Lower leg skin (tissue), 4 donors: Measurements from ENCODE around the gene NRG3. TPM values are rescaled to one million over a fixed set of nuclear protein-coding genes. Genes with fewer than 3 reads are reported as not detected.
"Not testable (repeated sequence)": the region's sequence is repeated elsewhere in the genome, so short reads cannot be mapped to it uniquely, and the experiment has no call there.

ENCODE experiments used
- DNase-seq, 2 donors: peaks; one replicate each; pipeline ENCODE4 v3.0.0-alpha.2; 2019; ENCODE audit warnings: low spot score in 2 of 2
- H3K4me3 ChIP-seq: fragments of 200-600 bp; sonication (generic); 2 replicates; pipeline ENCODE4 v1.5.1; 2017; ENCODE audit warnings: mild to moderate bottlenecking, low read depth; ENCODE audit not compliant: poor library complexity, severe bottlenecking
- CTCF ChIP-seq, 3 donors: fragments of 450-650 bp; IDR thresholded peaks; one replicate each; pipeline ENCODE4 v1.5.1; 2016; ENCODE audit warnings: antibody characterized with exemption in 3 of 3, mild to moderate bottlenecking in 3 of 3, moderate library complexity in 2 of 3
- POLR2A ChIP-seq, 2 donors: fragments of 450-650 bp; IDR thresholded peaks; one replicate each; pipeline ENCODE4 v1.6.1; 2016 to 2017; ENCODE audit warnings: antibody characterized with exemption in 2 of 2, mild to moderate bottlenecking in 1 of 2, moderate library complexity in 1 of 2
- WGBS, 2 donors: methylation state at CpG; one replicate each; pipeline ENCODE4 v1.1.5; 2018; 5-methylcytosine and 5-hydroxymethylcytosine counted together
- intact Hi-C: fragments of 100-400 bp; cut with DNase I; formaldehyde crosslinking; loops from one replicate; pipeline ENCODE4 v1.15.0; 2023; ENCODE audit warnings: low total_unique reads
- total RNA-seq, 4 donors: library from RNA; depleted of rRNA; stranded (reverse); fragments of >200 nt; gene quantifications; one replicate each; pipeline ENCODE4 v1.1.0, GENCODE V29; 2016

Gene NRG3
- total RNA-seq, 4 donors from 2014 or later = 0.15 to 2.5 (median 0.50) TPM

GRCh38 chr10:82942286-82943099, 1067.5 kb downstream of the NRG3 start:
- DNase-seq = no peak
- no peak overlapping the region for H3K4me3 ChIP-seq
- no peak for TF ChIP-seq POLR2A (IDR thresholded peaks at IDR 0.05)
- TF ChIP-seq CTCF (IDR thresholded peaks at IDR 0.05) = no peak
- WGBS, 2 donors = 73% methylated on average over 3 of the region's 3 CpGs
- intact Hi-C loops = no loop called here

GRCh38 chr10:82943142-82943541, 1068.1 kb downstream of the NRG3 start:
- WGBS, 2 donors = 57 to 67% methylated on average over 3 of the region's 3 CpGs
- intact Hi-C loops = no loop called here
- TF ChIP-seq CTCF (IDR thresholded peaks at IDR 0.05) = no peak
- TF ChIP-seq POLR2A (IDR thresholded peaks at IDR 0.05) = no peak
- H3K4me3 ChIP-seq = no peak overlapping the region
- no peak for DNase-seq

GRCh38 chr10:82949816-82950575, 1075.0 kb downstream of the NRG3 start:
- no peak for DNase-seq
- intact Hi-C loops = no loop called here
- WGBS, 2 donors = 74 to 77% methylated on average over 2 of the region's 2 CpGs
- no peak overlapping the region for H3K4me3 ChIP-seq
- TF ChIP-seq POLR2A (IDR thresholded peaks at IDR 0.05) (no peak), CTCF (IDR thresholded peaks at IDR 0.05) (no peak)

GRCh38 chr10:82953331-82953730, 1078.3 kb downstream of the NRG3 start:
- 85% methylated on average over 5 of the region's 5 CpGs for WGBS, 2 donors
- no peak overlapping the region for H3K4me3 ChIP-seq
- TF ChIP-seq CTCF (IDR thresholded peaks at IDR 0.05) = no peak
- no peak for TF ChIP-seq POLR2A (IDR thresholded peaks at IDR 0.05)
- no peak for DNase-seq
- intact Hi-C loops = no loop called here

GRCh38 chr10:82953909-82954308, 1078.9 kb downstream of the NRG3 start:
- 68 to 82% methylated on average over 4 of the region's 4 CpGs for WGBS, 2 donors
- TF ChIP-seq CTCF (IDR thresholded peaks at IDR 0.05) (no peak), POLR2A (IDR thresholded peaks at IDR 0.05) (no peak)
- H3K4me3 ChIP-seq = no peak overlapping the region
- no peak for DNase-seq
- intact Hi-C loops = no loop called here

- DNase-seq, H3K4me3 ChIP-seq, intact Hi-C loops: not testable (repeated sequence)
- 75 to 77% methylated on average over 7 of the region's 7 CpGs for WGBS, 2 donors
Measured at GRCh38 chr10:82960421-82961060, 1085.5 kb downstream of the NRG3 start.
